HFFc6 (cell line): ENCODE measurements around the gene WDR54. TPM values are rescaled to one million over a fixed set of nuclear protein-coding genes. Genes with fewer than 3 reads are reported as not detected.
"Not testable (repeated sequence)": the region's sequence is repeated elsewhere in the genome, so short reads cannot be mapped to it uniquely, and the experiment has no call there.

Source experiments
- DNase-seq: peaks from one replicate; pipeline ENCODE4 v3.0.0-alpha.2; 2018
- H3K27ac Mint-ChIP-seq: 2 replicates; pipeline ENCODE4 v1.8.0; 2020; ENCODE audit warnings: mild to moderate bottlenecking, mixed read lengths
- H3K27me3 Mint-ChIP-seq: 2 replicates; pipeline ENCODE4 v1.8.0; 2021; ENCODE audit warnings: mild to moderate bottlenecking, moderate library complexity, mixed read lengths; ENCODE audit not compliant: insufficient read depth
- H3K36me3 Mint-ChIP-seq: 2 replicates; pipeline ENCODE4 v1.8.0; 2021; ENCODE audit warnings: low read depth, mixed read lengths
- H3K4me1 Mint-ChIP-seq: 2 replicates; pipeline ENCODE4 v1.8.0; 2020; ENCODE audit warnings: low read depth, mixed read lengths
- H3K4me3 Mint-ChIP-seq: 2 replicates; pipeline ENCODE4 v1.8.0; 2020; ENCODE audit warnings: mild to moderate bottlenecking, moderate library complexity, mixed read lengths
- H3K9me3 Mint-ChIP-seq: 2 replicates; pipeline ENCODE4 v1.8.0; 2020; ENCODE audit warnings: mild to moderate bottlenecking, mixed read lengths
- total RNA-seq, 6 experiments: library from RNA; stranded (reverse); fragmentation: NEBNext Ultra II Directional; extraction: Animal tissue kit (Norgen Biotek cat#: 25700); gene quantifications; 2 replicates in 1 of 6; 3 replicates in 5 of 6; pipeline ENCODE4 v1.2.3, GENCODE V29; 2021
- TF ChIP-seq, protein P1 (sequence below): fragments of 200-600 bp; sonication (generic); IDR thresholded peaks from 2 replicates; pipeline ENCODE4 v1.5.0; 2021; ENCODE audit warnings: antibody characterized with exemption, mild to moderate bottlenecking

The WDR54 gene
- total RNA-seq, 6 experiments from 2014 or later, result 30.7 to 37.7 (median 33.4) TPM

DNA sequence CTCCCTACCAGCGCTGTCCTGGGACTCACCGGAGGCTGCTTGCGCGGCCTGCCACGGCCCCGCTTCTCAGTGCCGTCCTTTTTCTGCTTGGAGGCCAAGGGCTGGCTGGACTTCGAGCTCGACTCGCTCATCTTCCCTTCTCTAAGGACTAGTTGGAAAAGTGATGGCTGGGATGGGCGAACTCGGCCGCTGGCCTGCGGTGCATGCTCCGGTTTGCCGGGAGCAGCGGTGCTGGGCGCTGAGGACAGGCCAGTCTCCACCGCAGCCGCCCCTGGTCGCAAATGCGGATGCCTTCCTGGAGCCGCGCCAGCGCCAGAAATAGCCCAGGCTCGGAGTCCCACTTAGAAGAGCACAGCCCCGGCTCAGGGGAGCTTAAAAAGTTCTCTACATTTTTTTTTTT, 3.2 kb upstream of the WDR54 start:
- no peaks in the 10 kb centered on the region for H3K36me3 Mint-ChIP-seq
- H3K27me3 Mint-ChIP-seq, result no peaks in the 10 kb centered on the region; the same call in 1 of the 2 replicates
- TF ChIP-seq, protein P1, sequence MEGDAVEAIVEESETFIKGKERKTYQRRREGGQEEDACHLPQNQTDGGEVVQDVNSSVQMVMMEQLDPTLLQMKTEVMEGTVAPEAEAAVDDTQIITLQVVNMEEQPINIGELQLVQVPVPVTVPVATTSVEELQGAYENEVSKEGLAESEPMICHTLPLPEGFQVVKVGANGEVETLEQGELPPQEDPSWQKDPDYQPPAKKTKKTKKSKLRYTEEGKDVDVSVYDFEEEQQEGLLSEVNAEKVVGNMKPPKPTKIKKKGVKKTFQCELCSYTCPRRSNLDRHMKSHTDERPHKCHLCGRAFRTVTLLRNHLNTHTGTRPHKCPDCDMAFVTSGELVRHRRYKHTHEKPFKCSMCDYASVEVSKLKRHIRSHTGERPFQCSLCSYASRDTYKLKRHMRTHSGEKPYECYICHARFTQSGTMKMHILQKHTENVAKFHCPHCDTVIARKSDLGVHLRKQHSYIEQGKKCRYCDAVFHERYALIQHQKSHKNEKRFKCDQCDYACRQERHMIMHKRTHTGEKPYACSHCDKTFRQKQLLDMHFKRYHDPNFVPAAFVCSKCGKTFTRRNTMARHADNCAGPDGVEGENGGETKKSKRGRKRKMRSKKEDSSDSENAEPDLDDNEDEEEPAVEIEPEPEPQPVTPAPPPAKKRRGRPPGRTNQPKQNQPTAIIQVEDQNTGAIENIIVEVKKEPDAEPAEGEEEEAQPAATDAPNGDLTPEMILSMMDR, result no peak
- H3K9me3 Mint-ChIP-seq, result no peaks in the 10 kb centered on the region
- no peak overlapping the region for H3K4me3 Mint-ChIP-seq
- DNase-seq, result no peak
- no peak overlapping the region for H3K27ac Mint-ChIP-seq
- peaks cover 21% of the 10 kb centered on the region for H3K4me1 Mint-ChIP-seq

DNA sequence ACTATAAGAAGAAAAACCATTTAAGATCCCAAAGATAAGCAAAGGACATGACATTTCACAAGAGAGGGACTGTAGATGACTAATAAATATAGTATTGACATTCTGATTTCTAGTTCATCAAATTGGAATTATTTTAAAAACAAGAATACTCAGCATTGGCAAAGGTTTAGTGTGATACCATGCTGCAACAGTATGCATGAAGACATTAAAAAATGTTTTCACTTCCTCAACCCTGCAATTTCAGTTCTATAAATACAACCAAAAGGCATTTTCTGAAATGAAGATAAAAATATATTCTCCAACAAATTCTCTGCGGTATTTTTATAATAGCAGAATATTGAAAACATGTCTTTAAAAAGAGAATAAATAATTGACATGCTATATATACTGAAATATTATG, 2.2 kb upstream of the WDR54 start:
- TF ChIP-seq, protein P1, result no peak
- Mint-ChIP-seq H3K4me1 (peaks cover 26% of the 10 kb centered on the region), H3K27ac (no peak overlapping the region), H3K36me3 (0 out of 2 replicates have a peak, but pooled peaks cover under 1% of the 10 kb centered on the region), H3K9me3 (no peaks in the 10 kb centered on the region), H3K27me3 (no peaks in the 10 kb centered on the region; the same call in 1 of the 2 replicates), H3K4me3 (no peak overlapping the region)
- no peak for DNase-seq

DNA sequence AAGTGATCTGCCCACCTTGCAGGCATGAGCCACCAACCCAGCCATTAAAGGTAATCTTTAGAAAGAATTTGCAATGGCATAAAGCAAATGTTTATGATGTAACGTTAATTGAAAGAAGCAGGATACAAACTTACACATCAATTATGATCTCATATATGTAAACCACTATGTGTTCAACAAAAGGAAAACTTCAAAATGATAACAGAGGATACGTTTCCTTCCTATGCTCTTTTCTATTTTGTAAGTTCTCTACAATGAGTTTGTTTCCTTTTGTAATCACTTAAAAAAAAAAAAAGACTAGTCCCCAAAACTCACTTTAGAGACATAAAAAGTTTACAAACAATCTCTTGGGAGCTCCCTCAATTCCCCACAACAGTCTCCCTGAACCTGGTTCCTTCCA, 1.5 kb upstream of the WDR54 start:
- DNase-seq, result no peak
- TF ChIP-seq, protein P1, result no peak
- Mint-ChIP-seq H3K36me3 (peaks cover 7% of the 10 kb centered on the region; the same call in 1 of the 2 replicates), H3K4me3 (peak overlapping the region; percentile 11; the same call in 1 of the 2 replicates), H3K4me1 (peaks cover 33% of the 10 kb centered on the region), H3K9me3 (no peaks in the 10 kb centered on the region), H3K27me3 (no peaks in the 10 kb centered on the region; the same call in 1 of the 2 replicates), H3K27ac (peak overlapping the region; percentile 13)

DNA sequence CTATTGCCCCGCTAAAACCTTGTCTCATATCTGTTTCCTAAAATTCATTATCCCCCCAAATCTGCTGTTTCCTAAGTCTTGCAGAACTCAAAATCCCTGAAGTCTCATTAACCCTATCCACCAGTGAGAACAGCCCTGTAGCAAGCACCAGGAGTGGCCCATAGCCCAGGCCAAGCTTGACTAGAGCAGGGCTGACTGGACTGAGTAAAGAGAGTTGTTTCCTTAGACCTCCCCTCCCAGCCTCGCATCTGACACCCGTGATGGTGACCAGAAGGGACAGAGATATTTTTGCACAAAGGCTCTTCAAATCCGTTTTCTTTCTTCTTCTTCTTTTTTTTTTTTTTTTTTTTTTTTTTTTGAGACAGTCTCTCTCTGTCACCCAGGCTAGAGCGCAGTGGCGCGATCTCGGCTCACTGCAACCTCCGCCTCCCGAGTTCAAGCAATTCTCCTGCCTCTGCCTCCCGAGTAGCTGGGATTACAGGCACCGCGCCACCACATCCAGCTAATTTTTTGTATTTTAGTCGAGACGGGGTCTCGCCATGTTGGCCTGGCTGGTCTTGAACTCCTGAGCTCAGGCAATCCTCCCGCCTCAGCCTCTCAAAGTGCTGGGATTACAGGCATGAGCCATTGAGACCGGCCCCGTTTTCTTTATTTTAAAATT, 957 bp upstream of the WDR54 start:
- Mint-ChIP-seq H3K4me1 (peaks cover 38% of the 10 kb centered on the region), H3K4me3 (peak overlapping the region; percentile 98), H3K27ac (peak overlapping the region; percentile 98)
- DNase-seq, H3K36me3 Mint-ChIP-seq, H3K27me3 Mint-ChIP-seq, H3K9me3 Mint-ChIP-seq: not testable (repeated sequence)

DNA sequence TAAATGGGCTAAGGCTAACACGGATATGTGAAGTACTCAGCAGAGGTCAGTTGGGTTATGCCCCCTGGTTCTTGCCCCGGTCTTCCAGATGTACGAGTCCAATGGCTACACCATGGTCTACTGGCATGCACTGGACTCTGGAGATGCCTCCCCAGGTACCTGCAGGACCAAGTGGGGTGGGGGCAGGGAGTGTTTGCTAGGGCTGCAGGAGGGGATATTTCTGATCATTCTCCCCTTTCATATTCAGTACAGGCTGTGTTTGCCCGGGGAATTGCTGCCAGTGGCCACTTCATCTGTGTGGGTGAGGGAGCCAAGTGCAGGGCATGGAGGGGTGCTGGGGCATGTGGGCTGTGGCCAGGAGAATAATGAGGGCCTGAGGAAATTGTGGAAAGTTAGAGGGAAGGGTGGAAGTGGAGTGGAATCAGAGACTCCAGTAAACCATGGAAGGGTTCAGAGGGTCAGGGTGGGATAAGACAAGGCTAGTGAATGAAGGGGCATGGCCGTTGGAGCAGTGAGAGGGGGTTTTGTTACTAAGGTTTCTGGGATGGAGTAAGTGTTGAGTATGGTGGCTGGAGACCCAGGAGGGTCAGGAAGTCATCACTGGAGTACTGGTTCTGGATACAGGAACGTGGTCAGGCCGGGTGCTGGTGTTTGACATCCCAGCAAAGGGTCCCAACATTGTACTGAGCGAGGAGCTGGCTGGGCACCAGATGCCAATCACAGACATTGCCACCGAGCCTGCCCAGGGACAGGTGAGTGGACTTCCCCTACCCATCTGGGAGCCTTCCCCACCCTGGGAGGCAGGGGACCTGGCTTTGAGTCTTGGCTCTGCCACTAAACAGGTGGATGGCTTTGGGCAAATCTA, 1.9 kb downstream of the WDR54 start:
- peaks cover 15% of the 10 kb centered on the region for H3K36me3 Mint-ChIP-seq
- DNase-seq, result no peak
- TF ChIP-seq, protein P1, result no peak
- H3K9me3 Mint-ChIP-seq, result no peaks in the 10 kb centered on the region
- H3K27me3 Mint-ChIP-seq, result no peaks in the 10 kb centered on the region; the same call in 1 of the 2 replicates
- peak overlapping the region; percentile 12; the same call in 1 of the 2 replicates for H3K27ac Mint-ChIP-seq
- peak overlapping the region; percentile 98; the same call in 1 of the 2 replicates for H3K4me3 Mint-ChIP-seq
- H3K4me1 Mint-ChIP-seq, result peaks cover 46% of the 10 kb centered on the region
